ENCODE measurements around the gene ROPN1. TPM values are rescaled to one million over a fixed set of nuclear protein-coding genes. Genes with fewer than 3 reads are reported as not detected.
"Not testable (repeated sequence)": the region's sequence is repeated elsewhere in the genome, so short reads cannot be mapped to it uniquely, and the experiment has no call there.

Gene ROPN1
- total RNA-seq, 1 donor: not detected

- Histone ChIP-seq H3K4me3 (ENCODE audit: insufficient read depth, low read length) (no peak overlapping the region), H3K9me3 (ENCODE audit: low read depth, low read length) (no peaks in the 10 kb centered on the region), H3K4me2 (ENCODE audit: insufficient read depth, low read length) (no peak overlapping the region), H3K36me3 (ENCODE audit: insufficient read depth, low read length) (no peaks in the 10 kb centered on the region), H2AFZ (ENCODE audit: low read length) (no peak overlapping the region), H3K79me2 (ENCODE audit: insufficient read depth, low read length) (no peaks in the 10 kb centered on the region), H3K27ac (ENCODE audit: low read depth, low read length) (no peak overlapping the region), H3K27me3 (ENCODE audit: insufficient read depth, low read length) (peaks cover 18% of the 10 kb centered on the region), H4K20me1 (ENCODE audit: insufficient read depth, low read length) (no peaks in the 10 kb centered on the region), H3K4me1 (ENCODE audit: insufficient read depth, low read length) (no peaks in the 10 kb centered on the region)
- TF ChIP-seq CTCF (IDR thresholded peaks at IDR 0.05; ENCODE audit: extremely low read depth, low read depth, low read length): no peak
- no peak for DNase-seq (ENCODE audit: insufficient read length, low spot score, missing footprints)
Observed at GRCh38 chr3:124007186-124007585, 15.3 kb upstream of the ROPN1 start.

GRCh38 chr3:124002405-124003079, 10.6 kb upstream of the ROPN1 start:
- not testable (repeated sequence) for H3K27ac ChIP-seq (ENCODE audit: low read depth, low read length); H3K4me2 ChIP-seq (ENCODE audit: insufficient read depth, low read length); H2AFZ ChIP-seq (ENCODE audit: low read length); H3K79me2 ChIP-seq (ENCODE audit: insufficient read depth, low read length); H3K4me1 ChIP-seq (ENCODE audit: insufficient read depth, low read length); H3K9me3 ChIP-seq (ENCODE audit: low read depth, low read length); H3K4me3 ChIP-seq (ENCODE audit: insufficient read depth, low read length); H4K20me1 ChIP-seq (ENCODE audit: insufficient read depth, low read length); DNase-seq (ENCODE audit: insufficient read length, low spot score, missing footprints); H3K36me3 ChIP-seq (ENCODE audit: insufficient read depth, low read length)
- H3K27me3 ChIP-seq (ENCODE audit: insufficient read depth, low read length): peaks cover 51% of the 10 kb centered on the region

GRCh38 chr3:124001366-124001765, 9.4 kb upstream of the ROPN1 start:
- H3K27ac ChIP-seq (ENCODE audit: low read depth, low read length); H3K4me1 ChIP-seq (ENCODE audit: insufficient read depth, low read length); H4K20me1 ChIP-seq (ENCODE audit: insufficient read depth, low read length); H3K36me3 ChIP-seq (ENCODE audit: insufficient read depth, low read length); H3K9me3 ChIP-seq (ENCODE audit: low read depth, low read length); H3K79me2 ChIP-seq (ENCODE audit: insufficient read depth, low read length); DNase-seq (ENCODE audit: insufficient read length, low spot score, missing footprints); H2AFZ ChIP-seq (ENCODE audit: low read length); H3K4me3 ChIP-seq (ENCODE audit: insufficient read depth, low read length); H3K4me2 ChIP-seq (ENCODE audit: insufficient read depth, low read length): not testable (repeated sequence)
- H3K27me3 ChIP-seq (ENCODE audit: insufficient read depth, low read length): peaks cover 52% of the 10 kb centered on the region

GRCh38 chr3:123997543-123997942, 5.6 kb upstream of the ROPN1 start:
- Histone ChIP-seq H3K79me2 (ENCODE audit: insufficient read depth, low read length) (no peaks in the 10 kb centered on the region), H3K36me3 (ENCODE audit: insufficient read depth, low read length) (no peaks in the 10 kb centered on the region), H4K20me1 (ENCODE audit: insufficient read depth, low read length) (no peaks in the 10 kb centered on the region), H3K27me3 (ENCODE audit: insufficient read depth, low read length) (peaks cover 68% of the 10 kb centered on the region), H3K4me3 (ENCODE audit: insufficient read depth, low read length) (no peak overlapping the region), H2AFZ (ENCODE audit: low read length) (no peak overlapping the region), H3K4me1 (ENCODE audit: insufficient read depth, low read length) (no peaks in the 10 kb centered on the region), H3K27ac (ENCODE audit: low read depth, low read length) (no peak overlapping the region), H3K4me2 (ENCODE audit: insufficient read depth, low read length) (no peak overlapping the region), H3K9me3 (ENCODE audit: low read depth, low read length) (peaks cover 5% of the 10 kb centered on the region)
- DNase-seq (ENCODE audit: insufficient read length, low spot score, missing footprints): no peak
- TF ChIP-seq CTCF (IDR thresholded peaks at IDR 0.05; ENCODE audit: extremely low read depth, low read depth, low read length): no peak

GRCh38 chr3:123993818-123994217, 1.9 kb upstream of the ROPN1 start:
- no peaks in the 10 kb centered on the region for H4K20me1 ChIP-seq (ENCODE audit: insufficient read depth, low read length)
- no peak overlapping the region for H3K4me3 ChIP-seq (ENCODE audit: insufficient read depth, low read length)
- no peak for TF ChIP-seq CTCF (IDR thresholded peaks at IDR 0.05; ENCODE audit: extremely low read depth, low read depth, low read length)
- peaks cover 59% of the 10 kb centered on the region for H3K27me3 ChIP-seq (ENCODE audit: insufficient read depth, low read length)
- no peaks in the 10 kb centered on the region for H3K4me1 ChIP-seq (ENCODE audit: insufficient read depth, low read length)
- H3K9me3 ChIP-seq (ENCODE audit: low read depth, low read length): peaks cover 5% of the 10 kb centered on the region
- H3K79me2 ChIP-seq (ENCODE audit: insufficient read depth, low read length): no peaks in the 10 kb centered on the region
- no peak for DNase-seq (ENCODE audit: insufficient read length, low spot score, missing footprints)
- H2AFZ ChIP-seq (ENCODE audit: low read length): no peak overlapping the region
- H3K27ac ChIP-seq (ENCODE audit: low read depth, low read length): no peak overlapping the region
- H3K4me2 ChIP-seq (ENCODE audit: insufficient read depth, low read length): no peak overlapping the region
- H3K36me3 ChIP-seq (ENCODE audit: insufficient read depth, low read length): no peaks in the 10 kb centered on the region
